Stimulated activated CD4-positive, alpha-beta T cell treated with anti-CD3 and anti-CD28 coated beads, Interleukin-2, amount 100 ng/mL, for 48 hours (primary cell): ENCODE data around the gene PTPN14.

ENCODE experiments used
- DNase-seq, 2 donors: peaks; one replicate each; pipeline ENCODE4 v3.0.0-alpha.2; 2020

The PTPN14 gene

DNA sequence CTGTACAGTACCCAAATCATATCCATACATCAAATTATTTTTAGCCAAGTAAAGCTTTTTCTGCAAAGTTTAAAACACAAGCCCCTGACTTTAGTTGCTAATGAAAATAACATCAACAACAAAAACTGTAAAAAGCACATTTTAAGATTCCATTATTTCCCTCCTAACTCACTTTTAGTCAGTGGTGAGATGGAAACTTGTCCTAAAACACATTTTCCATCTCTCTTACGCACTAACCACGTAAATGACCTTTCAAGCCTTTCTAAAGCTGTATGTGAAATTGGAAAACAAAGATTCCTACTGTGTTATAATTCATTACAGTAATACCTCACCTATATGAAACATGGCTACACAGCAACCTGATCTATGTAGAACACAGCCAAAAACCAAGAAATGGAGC lies 77.5 kb downstream of the PTPN14 start:
- DNase-seq = no peak

DNA sequence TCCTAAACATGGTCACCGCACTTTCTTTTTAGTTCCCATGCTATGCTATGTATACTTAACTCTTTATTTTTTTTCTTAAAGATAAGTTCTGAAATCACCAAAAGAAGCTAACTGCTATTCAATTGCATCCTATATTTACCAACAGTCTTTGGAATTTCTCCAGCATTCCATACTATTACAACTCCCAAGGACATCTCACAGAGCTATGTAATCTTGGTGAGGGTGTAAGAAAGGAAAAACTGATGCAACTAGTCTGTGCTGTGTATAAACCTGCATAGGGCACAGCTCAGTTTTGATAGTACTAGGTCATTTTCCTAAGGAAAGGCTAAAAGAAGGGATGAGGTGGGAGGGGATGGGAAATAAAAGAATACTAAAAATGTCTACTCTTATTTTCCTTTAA lies 78.0 kb downstream of the PTPN14 start:
- DNase-seq = no peak

DNA sequence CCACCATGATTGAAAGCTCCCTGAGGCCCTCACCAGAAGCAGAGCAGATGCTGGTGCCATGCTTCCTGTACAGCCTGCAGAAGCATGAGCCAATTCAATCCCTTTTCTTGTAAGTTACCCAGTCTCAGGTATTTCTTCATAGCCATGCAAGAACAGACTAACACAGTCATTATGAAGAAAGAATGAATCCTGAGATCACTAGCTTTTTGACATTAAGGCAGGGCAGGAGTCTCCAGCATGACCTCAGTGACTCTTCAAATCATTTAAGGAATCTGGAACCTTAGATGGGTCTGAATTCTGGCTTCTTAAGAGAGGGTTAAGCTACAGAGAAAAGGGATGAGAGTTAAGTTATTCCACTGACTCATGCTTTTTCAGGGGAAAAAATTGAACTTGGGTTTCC lies 79.0 kb downstream of the PTPN14 start:
- no peak for DNase-seq

DNA sequence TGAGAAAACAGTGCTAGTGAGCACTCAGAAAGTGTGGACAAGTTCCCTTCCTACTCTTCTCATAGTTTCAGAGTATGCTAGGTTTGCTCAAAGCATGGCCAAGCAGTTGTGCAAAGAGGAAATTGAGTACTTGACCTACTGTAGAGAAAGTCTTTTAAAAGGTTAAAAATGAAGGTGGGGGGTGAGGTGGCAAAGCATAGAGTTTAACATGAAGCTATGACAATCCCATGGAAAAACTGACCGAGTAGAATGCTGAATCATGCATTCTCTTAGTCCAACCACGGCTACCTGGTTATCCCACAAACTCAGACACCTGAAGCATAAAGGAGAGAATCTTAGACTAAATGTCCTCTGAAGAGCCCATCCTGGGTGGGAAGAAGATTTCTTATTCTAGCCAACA lies 79.9 kb downstream of the PTPN14 start:
- DNase-seq = no peak

DNA sequence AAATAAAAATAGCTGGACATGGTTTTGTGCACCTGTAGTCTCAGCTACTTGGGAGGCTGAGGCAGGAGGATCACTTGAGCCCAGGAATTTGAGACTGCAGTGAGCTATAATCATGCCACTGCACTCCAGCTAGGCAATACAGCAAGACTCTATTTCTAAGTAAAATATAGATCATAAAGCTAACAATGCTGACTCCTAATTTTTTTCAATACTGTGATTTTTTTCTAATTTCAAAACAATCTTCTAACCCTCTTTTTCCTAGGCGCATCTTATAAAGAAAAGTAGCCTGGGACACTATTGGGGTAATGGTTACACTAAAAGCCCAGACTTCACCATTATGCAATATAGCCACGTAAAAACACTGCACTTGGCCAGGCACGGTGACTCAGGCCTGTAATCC lies 81.3 kb downstream of the PTPN14 start:
- no peak for DNase-seq

DNA sequence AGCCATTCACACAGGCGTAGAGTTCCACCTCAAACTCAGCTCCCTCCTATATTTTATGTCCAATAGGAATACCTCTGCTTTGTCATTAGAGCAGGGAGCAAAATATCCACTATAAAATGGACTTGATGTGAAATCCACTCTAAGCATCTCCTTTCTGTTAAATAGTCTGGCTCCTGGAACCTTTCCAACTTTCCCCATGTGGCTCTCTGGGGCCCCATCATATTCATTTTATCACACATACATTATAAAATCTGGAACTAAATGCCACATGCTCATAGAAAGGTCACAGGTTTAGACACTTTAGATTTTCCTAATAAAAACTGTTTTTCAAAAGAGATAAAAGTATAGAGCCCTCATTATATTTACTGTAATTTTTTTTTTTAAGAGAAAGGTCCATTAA lies 82.1 kb downstream of the PTPN14 start:
- DNase-seq = no peak

DNA sequence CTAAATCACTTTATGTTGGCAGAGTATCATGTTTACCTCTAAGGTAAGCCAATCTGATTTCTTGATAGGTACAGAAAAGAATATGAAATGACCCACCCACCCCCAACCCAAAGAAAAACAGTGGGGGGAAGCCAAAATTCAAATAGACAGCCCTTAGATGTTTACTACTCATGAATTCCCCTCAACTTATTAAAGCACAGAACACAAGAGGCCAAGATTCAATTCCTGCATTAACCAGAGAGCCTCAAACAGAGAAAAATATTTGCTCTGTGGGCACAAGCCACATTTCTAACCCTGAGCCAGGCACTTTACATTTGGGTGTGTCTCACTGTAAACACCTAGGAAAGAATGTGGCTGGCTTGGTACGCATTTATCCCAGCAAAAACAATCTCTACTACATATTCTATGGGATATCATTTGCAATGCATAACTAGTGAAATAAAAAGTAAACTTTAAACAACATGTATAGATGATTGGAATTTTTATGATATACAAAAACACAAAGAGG lies 84.3 kb downstream of the PTPN14 start:
- no peak for DNase-seq

DNA sequence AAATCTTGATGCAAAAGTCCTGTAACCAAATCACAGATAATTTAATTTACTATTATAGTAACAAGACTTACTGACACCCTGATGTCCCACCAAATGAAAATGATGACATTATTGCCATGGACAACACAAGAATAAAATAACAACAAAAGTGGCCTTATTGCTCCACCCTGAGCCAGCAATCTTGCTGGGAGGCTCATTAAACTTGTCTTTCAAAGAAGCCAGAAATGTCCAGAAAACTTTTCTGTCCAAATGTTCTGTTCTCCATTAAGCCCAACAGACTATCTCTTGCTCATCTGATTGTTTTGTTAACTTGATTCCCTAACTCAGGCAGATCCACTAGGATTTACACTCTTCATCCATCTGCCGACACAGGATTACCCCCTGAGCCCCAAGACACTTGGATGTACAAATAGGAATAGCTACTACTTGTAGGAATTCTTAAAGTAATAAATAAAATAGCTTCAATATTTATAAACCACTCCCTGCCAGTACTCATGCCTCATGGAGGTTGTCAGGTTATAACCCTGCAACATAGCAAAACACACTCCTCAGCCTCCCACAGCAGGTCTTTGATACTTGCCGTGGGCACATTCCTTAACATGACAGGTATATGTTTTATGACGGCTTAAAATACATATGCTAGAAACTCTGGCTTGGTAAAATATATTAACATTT lies 84.9 kb downstream of the PTPN14 start:
- DNase-seq = no peak

DNA sequence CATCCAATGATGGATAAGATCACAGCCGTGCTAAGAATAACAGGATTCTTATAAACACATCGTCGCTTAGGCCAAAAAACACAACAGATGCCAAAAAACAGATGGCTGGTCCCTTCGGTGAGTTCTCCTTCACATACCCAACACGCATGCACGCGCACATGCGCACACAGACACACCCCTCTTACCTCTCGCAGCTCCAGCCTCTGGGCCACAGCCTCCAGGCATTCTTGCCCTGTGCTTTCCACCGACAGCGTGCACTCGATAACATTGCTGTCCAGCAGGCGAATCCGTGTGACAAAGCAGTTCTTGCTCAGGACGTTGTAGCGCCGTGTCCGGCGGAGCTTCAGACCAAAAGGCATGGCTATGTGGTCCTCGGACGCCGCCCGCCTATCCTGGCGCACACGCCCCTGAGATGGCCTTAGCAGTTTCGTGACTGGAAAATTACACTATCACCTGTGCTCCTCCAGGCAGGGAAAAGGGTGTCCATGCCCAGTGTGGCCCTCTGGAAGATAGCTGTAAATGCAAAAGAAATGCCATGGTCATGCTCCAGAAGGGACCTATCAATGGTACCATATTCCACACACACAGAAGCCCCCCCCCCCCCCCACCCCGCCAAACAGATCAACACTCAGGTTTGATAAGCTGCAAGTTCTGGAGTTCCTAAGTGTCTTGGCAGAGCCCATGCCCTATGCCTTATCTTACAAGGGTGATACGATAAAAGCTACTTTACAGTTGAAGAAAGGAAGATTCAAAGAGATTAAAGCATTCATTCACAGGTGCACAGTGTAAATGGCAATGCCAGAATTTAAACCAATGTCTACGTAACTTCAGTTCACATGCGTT lies 86.7 kb downstream of the PTPN14 start:
- no peak for DNase-seq

DNA sequence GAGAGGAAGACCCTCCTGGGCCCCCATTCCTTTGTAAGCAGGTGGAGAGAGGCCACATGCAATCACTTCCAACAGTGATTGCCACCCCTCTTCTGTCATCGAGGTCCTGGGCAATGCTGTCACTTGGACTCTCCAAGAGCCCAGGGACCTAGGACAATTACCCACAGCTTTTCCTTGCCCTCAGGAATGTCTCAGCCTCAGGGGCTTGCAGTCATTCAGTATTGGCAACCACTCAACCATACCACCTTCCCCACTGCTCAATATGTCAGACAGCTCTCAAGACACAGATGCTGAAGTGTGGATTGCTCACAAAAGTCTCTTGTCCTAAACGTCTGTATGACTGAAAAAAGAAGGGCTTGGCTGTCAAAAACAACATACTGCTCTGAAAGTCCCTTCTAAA lies 87.8 kb downstream of the PTPN14 start:
- DNase-seq = no peak

DNA sequence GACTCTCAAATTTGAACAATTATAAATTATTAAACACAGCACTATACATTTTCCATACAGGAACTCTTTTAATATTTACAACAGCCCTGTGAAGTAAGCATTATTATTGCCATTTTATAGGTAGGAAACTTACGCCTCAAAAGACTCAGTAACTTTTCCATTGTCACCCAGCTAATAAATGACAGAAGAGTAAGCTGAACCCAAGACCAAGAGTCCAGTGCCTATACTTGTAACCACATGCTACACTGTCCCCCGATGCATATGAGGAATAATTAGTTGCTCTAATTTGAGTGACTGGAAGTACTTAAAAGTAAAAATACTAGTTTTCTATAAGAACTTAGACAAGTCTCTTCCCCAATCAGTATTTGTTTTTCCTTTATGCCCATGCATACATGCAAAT lies 88.5 kb downstream of the PTPN14 start:
- DNase-seq = no peak

DNA sequence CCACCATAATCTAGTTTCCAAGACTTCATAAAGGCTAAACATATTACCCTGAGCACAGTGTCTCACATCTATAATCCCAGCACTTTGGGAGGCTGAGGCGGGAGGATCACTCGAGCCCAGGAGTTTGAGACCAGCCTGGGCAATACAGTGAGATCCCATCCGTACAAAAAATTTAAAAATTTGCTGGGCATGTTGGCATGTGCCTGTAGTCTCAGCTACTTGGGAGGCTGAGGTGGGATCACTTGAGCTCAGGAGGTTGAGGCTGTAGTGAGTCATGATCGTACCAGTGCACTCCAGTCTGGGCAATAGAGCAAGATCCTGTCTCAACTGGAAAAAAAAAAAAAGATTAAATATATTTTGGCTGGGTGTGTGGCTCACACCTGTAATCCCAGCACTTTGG lies 90.1 kb downstream of the PTPN14 start:
- DNase-seq = no peak

DNA sequence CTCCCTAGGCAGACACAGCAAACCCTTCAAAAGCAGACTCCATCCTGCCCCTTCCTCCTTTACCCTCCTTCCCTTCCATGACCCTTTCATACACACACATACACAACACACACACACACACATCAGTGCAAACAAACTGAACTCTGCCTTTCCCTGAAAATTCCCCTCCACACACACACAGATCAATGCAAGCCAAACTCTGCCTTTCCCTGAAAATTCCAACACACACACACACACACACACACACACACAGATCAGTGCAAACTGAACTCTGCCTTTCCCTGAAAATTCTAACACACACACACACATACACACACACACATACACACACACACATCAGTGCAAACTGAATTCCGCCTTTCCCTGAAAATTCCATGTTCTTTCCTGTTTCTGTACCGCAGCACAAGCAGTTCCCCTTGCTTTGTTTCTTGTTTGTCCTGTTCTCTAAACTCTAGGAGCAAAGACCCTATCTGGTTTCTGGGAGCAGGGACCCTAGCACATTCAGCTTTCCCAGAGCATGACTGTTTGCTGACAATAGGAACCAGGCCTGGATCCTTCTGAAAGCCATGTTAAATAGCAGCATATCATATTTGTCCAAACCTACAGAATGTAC lies 91.0 kb downstream of the PTPN14 start:
- DNase-seq = no peak

DNA sequence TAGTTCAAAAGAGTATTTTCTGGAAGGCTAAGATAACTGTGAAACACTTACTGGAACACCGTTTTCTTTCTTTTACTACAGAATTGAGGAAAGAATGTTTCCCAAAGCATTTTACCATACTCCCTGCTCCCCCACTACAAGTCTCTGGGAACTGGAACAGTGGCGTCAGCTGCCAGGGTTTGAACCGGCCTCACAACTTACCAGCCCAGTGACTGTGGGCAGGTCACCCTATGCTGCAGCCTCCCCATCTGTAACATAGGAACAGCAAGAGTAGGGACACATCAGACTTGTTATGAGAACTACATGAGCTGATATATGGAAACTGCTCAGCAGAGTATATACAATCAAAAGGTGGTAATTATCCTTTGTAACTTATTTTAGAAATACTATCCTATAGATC lies 91.5 kb downstream of the PTPN14 start:
- DNase-seq = no peak

DNA sequence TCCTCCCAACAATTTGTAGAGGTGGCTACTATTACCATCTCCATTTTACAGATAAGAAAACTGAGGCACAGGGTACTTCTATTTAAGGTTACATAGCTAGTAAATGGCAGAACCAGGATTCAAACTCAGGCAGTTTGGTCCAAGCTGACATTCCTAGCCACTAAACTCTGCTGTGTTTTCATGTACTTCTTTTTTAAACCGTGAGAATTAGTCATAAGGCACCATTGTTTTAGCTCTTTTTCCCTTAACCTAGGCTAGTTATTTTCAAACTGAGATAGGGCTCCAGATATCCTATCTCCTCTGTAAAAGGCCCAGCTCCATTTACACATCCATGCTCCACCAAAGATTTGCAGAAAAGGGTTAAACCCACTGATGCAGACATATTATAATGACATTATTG lies 92.9 kb downstream of the PTPN14 start:
- no peak for DNase-seq

DNA sequence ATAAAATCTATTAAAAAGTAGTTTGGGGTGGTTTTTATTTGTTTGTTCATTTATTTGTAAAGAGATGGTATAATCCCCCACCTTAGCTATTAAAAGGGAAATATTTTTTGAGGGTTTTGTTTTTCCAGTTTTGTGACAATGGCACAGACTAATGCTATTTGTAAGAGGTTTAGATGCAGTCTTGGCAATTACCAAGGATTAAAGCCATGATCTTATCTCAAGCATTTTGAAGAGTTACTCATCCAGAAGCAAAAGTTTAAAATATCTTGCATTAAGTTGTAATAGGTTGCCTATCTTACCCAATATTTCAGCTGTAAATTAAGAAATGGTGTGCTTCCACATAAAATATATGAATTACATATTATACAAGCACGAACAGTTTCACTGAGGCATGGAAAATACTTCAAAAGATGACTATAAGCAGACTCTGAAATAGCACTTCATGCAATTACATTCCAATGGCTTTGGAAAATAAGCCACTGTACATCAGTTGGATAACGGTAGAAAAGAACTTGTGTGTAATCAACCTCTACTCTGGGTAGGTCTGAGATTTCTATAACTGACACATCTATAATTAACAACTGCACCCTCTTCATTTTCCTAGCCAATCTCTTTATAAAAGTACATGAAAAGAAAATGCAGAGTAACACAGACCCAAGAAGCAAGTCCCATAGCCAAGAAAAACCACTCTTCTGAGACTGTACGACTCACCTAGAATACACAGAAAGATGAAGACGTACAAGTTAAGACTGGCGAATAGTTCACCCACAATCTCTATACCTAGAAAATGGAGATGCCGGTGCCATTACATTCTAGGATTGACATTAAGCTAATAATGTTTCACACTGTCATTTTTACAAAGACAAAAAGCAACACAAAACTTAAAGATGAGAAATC lies 95.2 kb downstream of the PTPN14 start:
- no peak for DNase-seq

DNA sequence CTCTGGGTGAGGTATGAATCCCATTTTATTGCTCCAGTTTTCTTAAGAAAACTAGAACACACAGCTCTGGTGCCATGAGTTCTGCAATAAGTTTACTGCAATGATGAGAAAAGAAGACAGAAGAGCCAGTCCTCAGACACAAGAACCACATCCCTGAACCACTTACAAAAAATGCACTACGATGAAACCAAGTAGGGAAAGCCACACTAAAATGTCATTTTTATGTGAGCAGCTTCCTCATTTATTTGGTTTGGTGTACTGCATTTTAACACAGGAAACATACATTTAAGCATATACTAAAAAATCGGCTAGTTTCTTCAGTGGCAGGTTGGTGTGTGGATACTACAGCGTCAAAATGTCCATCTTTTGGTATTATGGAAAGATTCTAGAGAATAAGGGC lies 95.9 kb downstream of the PTPN14 start:
- no peak for DNase-seq

DNA sequence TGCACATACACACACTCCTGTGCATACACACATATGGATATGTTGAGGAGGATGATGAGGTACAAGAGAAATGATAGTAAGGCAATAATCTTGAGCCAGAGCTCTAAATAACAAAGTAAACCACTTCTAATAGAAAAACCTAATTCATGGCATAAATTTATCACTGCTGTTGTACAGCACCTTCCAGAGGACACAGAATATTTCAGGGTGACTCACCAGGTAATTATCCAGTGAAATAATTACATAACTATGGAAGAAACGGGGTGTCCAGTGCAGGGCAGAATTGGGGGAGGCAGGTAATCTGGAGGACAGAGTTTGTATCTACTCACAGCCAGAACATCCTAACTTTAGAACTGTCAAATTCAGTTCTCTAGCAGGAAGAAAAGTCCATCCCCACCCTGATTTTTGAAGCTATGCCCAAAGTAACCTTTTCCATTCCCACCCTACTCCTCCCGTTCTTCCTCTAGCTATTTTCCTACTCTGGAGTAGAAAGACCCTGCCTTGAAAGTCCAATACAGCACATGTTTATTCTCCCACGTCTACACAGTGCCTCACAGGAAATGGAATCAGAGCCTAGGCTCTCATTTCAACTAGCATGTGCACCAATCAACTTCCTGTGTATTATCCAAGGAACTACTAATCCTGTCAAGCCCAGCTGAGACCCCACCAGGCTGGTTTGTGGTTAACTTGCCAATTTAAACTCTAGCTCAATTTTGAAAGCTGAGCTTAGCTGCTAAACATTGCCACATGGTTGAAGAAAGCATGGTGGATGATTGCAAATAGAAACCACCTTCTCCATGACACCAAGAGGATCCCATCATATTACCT lies 96.6 kb downstream of the PTPN14 start:
- DNase-seq = no peak

DNA sequence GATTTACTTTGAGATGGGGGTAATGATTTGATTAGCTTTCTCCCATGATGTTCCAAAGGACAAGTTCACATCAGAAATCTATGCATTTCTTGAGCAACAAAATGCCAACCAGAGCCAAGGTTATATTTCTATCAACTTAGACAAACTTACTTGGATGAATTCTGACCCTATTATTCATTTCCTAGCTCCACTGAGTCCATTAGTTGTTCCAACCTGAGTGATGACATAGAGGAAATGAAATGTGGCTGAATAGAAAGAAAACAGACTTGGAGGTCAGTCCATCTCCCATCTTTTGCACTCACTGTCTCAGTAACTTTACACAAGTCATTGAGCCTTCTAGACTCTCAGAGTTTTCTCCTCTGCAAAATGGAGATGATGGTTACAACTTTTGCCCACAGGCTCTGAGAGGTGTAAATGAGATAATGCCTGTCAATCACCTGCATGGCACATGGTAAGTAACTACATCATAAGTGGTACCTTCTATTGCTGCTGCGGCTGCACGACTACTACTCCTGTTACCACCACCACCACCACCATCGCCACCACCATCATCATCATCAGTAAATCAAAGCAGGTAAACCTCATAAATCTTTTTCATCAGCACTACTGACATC lies 98.2 kb downstream of the PTPN14 start:
- no peak for DNase-seq

DNA sequence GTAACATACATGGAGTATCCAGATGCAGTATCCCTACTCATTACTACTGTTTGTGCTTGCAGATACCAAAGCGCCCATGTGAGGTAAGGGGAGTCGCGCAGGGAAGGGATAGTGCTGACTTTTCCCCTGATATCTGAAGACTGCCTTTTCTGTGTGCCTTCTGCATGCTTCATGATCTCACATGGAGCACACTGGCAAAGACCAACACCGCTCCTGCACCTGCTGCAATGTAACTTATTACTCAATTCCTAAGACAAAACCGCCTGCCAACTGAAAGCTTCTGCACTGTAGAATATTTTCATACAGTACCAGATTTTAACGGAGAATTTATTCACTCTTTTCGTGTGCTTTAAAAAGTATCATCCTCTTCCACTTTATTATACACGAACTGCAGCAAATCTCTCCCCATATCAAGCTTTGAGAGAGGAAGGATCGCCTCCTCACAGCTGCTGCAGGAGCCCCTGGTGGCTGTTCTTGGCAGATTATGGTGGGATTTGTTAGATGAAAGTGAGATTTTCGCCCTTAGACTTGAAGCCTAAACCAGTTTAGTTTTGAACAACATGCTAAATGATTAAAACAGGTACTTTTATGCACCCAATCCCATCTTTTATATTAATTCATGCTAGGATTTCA lies 99.1 kb downstream of the PTPN14 start:
- no peak for DNase-seq

DNA sequence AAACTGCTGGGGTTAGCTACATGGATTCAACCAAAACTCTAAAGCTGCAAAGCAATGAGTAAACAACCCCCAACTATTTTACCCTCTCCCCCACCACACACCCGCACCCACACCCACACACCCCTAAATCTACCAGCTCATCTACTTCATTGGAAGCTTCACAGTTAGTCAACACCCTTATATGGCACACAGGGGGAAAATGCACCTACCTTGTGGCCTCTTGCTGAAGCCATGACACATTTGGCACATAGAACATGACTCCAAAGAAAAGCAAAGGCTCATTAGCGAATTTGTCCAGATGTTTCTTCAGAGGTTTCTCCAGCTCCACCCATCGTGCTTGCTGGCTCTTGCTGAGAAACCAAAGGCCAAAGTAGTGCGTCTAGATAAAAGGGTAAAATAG lies 99.8 kb downstream of the PTPN14 start:
- DNase-seq = peak in 1 of 2 donors; percentile 20
